Suprapubic skin (tissue), 4 donors: ENCODE measurements around the gene DYRK1B.

ENCODE experiments used
- CTCF ChIP-seq, 2 donors: fragments of 200-600 bp in 1 of 2; fragments of 450-650 bp in 1 of 2; sonication (generic) in 1 of 2; IDR thresholded peaks; one replicate each; pipeline ENCODE4 v1.5.1; 2016 to 2019; ENCODE audit warnings: antibody characterized with exemption in 2 of 2, mild to moderate bottlenecking in 1 of 2, moderate library complexity in 1 of 2
- EP300 ChIP-seq: sonication (generic); formaldehyde crosslinking; IDR thresholded peaks from one replicate; pipeline ENCODE4 v1.6.1; 2017; ENCODE audit warnings: antibody characterized with exemption
- POLR2A ChIP-seq, 2 donors: fragments of 450-650 bp; IDR thresholded peaks; one replicate each; pipeline ENCODE4 v1.6.1; 2017; ENCODE audit warnings: antibody characterized with exemption in 2 of 2, mild to moderate bottlenecking in 2 of 2, moderate library complexity in 2 of 2
- POLR2AphosphoS5 ChIP-seq, 3 donors: sonication (generic); formaldehyde crosslinking; IDR thresholded peaks; one replicate each; pipeline ENCODE4 v1.6.1; 2017; ENCODE audit warnings: antibody characterized with exemption in 3 of 3

- TF ChIP-seq CTCF (IDR thresholded peaks at IDR 0.05) (no peak), POLR2A (IDR thresholded peaks at IDR 0.05) (no peak), POLR2AphosphoS5 (IDR thresholded peaks at IDR 0.05) (no peak), EP300 (no peak)
These were observed 850 bp downstream of the DYRK1B start for GRCh38 chr19:39833160-39833463.
